Panc1 (cell line): ENCODE measurements around the gene GDF2. TPM values are rescaled to one million over a fixed set of nuclear protein-coding genes. Genes with fewer than 3 reads are reported as not detected.

Experiments used
- ATAC-seq: fragments of 200-7000 bp; cut with Tn5 transposase; 2 replicates; pipeline ENCODE4 v1.9.1; 2020; ENCODE audit warnings: mild to moderate bottlenecking, moderate library complexity
- BruUV-seq: library from RNA; stranded (reverse); fragments of 400-500 nt; replicated peaks from 2 replicates; lab custom pipeline; 2021; lab: Mats Ljungman, UMichigan
- CTCF ChIA-PET: fragments of 300-600 bp; sonication (Branson Sonifier 250); formaldehyde crosslinking; loops from one replicate; lab custom pipeline; 2022; ENCODE audit warnings: antibody characterized with exemption; lab: Charles Lee
- POLR2A ChIA-PET: fragments of 300-600 bp; sonication (Branson Sonifier 250); formaldehyde crosslinking; loops from one replicate; lab custom pipeline; 2022; ENCODE audit warnings: antibody characterized with exemption; lab: Charles Lee
- DNase-seq: peaks from one replicate; pipeline ENCODE4 v3.0.0-alpha.2; 2010; ENCODE audit warnings: low read depth, low spot score
- H3K27ac ChIP-seq: 2 replicates; pipeline ENCODE4 v1.5.1; 2011; ENCODE audit warnings: mild to moderate bottlenecking, low read length, inconsistent platforms
- H3K27me3 ChIP-seq: fragments of 200-500 bp; sonication (Bioruptor generic); 2 replicates; pipeline ENCODE4 v1.6.0; 2014; ENCODE audit warnings: low read length, inconsistent platforms; ENCODE audit not compliant: control insufficient read depth, insufficient read depth
- H3K36me3 ChIP-seq: fragments of 200-500 bp; sonication (Bioruptor generic); 2 replicates; pipeline ENCODE4 v1.5.1; 2014; ENCODE audit warnings: inconsistent platforms, mild to moderate bottlenecking, low read length, moderate library complexity; ENCODE audit not compliant: control insufficient read depth, insufficient read depth
- H3K4me1 ChIP-seq: 2 replicates; pipeline ENCODE4 v1.5.1; 2011; ENCODE audit warnings: inconsistent platforms, mild to moderate bottlenecking, low read length, moderate library complexity; ENCODE audit not compliant: control insufficient read depth, insufficient read depth
- H3K4me3 ChIP-seq, 2 experiments: 2 replicates each; pipeline ENCODE4 v1.5.1; 2011 to 2012; ENCODE audit warnings: low read depth in 2 of 2, low read length in 2 of 2, mild to moderate bottlenecking in 2 of 2, inconsistent platforms in 1 of 2, moderate library complexity in 1 of 2
- H3K9me3 ChIP-seq: fragments of 200-500 bp; sonication (Bioruptor generic); 2 replicates; pipeline ENCODE4 v1.5.1; 2014; ENCODE audit warnings: low read depth, mild to moderate bottlenecking, inconsistent platforms, low read length, moderate library complexity; ENCODE audit not compliant: control insufficient read depth, insufficient read depth
- POLR2AphosphoS5 ChIP-seq: IDR thresholded peaks from 2 replicates; pipeline ENCODE4 v1.6.1; 2012; ENCODE audit warnings: mild to moderate bottlenecking, low read depth, low read length, moderate library complexity
- SIN3A ChIP-seq: IDR thresholded peaks from 2 replicates; pipeline ENCODE4 v1.6.1; 2012; ENCODE audit warnings: low read depth, mild to moderate bottlenecking, low read length, moderate library complexity, borderline replicate concordance; ENCODE audit not compliant: insufficient read depth
- TCF7L2 ChIP-seq: IDR thresholded peaks from 2 replicates; pipeline ENCODE4 v1.6.1; 2011; ENCODE audit warnings: mild to moderate bottlenecking, low read depth, low read length, inconsistent platforms
- in situ Hi-C: cut with HindIII; loops from 2 replicates; pipeline ENCODE4 v1.10.0; 2016; ENCODE audit warnings: low sequenced_read_pairs, low pct_unique_long_range_greater_than_20kb
- intact Hi-C: fragments of 100-400 bp; cut with micrococcal nuclease; formaldehyde crosslinking; loops from one replicate; pipeline ENCODE4 v1.10.0; 2022; ENCODE audit not compliant: unreplicated experiment
- total RNA-seq: library from RNA; stranded (reverse); gene quantifications from one replicate; pipeline ENCODE4 v1.2.1, GENCODE V29; 2021; ENCODE audit not compliant: unreplicated experiment
- TF ChIP-seq, protein P1 (sequence below): fragments of 450-650 bp; IDR thresholded peaks from 2 replicates; pipeline ENCODE4 v1.5.1; 2017; ENCODE audit warnings: mild to moderate bottlenecking
- TF ChIP-seq, protein P2 (sequence below), 2 experiments: IDR thresholded peaks; 2 replicates each; pipeline ENCODE4 v1.6.1; 2011 to 2012; ENCODE audit warnings: low read depth in 2 of 2, control low read depth in 1 of 2, low read length in 1 of 2, mild to moderate bottlenecking in 1 of 2, moderate library complexity in 1 of 2; ENCODE audit not compliant: insufficient read depth in 1 of 2

The GDF2 gene
- total RNA-seq, 1 experiment from 2014 or later: not detected

DNA sequence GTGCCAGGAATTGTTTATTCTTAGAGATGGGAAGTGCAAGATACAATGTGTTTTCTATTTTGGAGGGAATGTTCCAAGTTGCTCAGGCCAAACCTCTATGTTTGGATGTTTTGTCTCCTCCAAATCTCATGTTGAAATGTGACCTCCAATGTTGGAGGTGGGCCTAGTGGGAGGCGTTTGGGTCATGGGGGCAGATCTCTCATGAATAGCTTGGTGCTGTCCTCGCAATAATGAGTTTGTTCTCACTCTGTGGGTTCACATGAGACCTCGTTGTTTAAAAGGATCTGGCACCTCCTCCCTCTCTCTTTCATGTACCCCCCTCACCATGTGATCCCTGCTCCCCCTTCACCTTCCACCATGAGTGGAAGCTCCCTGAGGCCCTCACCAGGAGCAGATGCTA, 30.6 kb upstream of the GDF2 start:
- ChIA-PET CTCF (no interaction called here), POLR2A (no interaction called here)
- BruUV-seq: no TSS peak
- Histone ChIP-seq H3K4me3 (no peak overlapping the region), H3K4me1 (no peaks in the 10 kb centered on the region), H3K9me3 (no peaks in the 10 kb centered on the region), H3K27ac (no peak overlapping the region), H3K27me3 (peaks cover 10% of the 10 kb centered on the region), H3K36me3 (no peaks in the 10 kb centered on the region)
- intact Hi-C loops (no loop called here), in situ Hi-C loops (no loop called here)
- TF ChIP-seq SIN3A (no peak), TCF7L2 (no peak), POLR2AphosphoS5 (no peak)
- TF ChIP-seq, protein P1, sequence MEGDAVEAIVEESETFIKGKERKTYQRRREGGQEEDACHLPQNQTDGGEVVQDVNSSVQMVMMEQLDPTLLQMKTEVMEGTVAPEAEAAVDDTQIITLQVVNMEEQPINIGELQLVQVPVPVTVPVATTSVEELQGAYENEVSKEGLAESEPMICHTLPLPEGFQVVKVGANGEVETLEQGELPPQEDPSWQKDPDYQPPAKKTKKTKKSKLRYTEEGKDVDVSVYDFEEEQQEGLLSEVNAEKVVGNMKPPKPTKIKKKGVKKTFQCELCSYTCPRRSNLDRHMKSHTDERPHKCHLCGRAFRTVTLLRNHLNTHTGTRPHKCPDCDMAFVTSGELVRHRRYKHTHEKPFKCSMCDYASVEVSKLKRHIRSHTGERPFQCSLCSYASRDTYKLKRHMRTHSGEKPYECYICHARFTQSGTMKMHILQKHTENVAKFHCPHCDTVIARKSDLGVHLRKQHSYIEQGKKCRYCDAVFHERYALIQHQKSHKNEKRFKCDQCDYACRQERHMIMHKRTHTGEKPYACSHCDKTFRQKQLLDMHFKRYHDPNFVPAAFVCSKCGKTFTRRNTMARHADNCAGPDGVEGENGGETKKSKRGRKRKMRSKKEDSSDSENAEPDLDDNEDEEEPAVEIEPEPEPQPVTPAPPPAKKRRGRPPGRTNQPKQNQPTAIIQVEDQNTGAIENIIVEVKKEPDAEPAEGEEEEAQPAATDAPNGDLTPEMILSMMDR: no peak
- ATAC-seq (no peak), DNase-seq (no peak)

DNA sequence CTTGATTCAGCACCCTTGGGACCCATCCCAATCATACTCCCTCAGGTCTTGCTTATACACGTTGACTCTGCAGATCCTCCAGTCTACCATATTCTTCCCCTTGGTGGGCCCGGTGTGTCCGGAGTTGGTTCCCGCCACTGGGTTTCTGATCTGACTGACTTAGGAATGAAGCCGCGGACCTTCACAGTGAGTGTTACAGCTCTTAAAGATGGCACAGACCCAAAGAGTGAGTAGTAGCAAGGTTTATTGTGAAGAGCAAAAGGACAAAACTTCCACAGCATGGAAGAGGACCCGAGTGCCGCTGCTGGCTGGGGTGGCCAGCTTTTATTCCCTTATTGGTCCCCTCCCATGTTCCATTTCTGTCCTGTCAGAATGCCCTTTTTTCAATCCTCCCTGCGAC, 28.2 kb upstream of the GDF2 start:
- no peak overlapping the region for H3K27ac ChIP-seq
- ATAC-seq: no peak
- CTCF ChIA-PET: no interaction called here
- in situ Hi-C loops (no loop called here), intact Hi-C loops (no loop called here)
- no peaks in the 10 kb centered on the region for H3K4me1 ChIP-seq
- no peak overlapping the region for H3K4me3 ChIP-seq
- no TSS peak for BruUV-seq
- TF ChIP-seq, protein P2, sequence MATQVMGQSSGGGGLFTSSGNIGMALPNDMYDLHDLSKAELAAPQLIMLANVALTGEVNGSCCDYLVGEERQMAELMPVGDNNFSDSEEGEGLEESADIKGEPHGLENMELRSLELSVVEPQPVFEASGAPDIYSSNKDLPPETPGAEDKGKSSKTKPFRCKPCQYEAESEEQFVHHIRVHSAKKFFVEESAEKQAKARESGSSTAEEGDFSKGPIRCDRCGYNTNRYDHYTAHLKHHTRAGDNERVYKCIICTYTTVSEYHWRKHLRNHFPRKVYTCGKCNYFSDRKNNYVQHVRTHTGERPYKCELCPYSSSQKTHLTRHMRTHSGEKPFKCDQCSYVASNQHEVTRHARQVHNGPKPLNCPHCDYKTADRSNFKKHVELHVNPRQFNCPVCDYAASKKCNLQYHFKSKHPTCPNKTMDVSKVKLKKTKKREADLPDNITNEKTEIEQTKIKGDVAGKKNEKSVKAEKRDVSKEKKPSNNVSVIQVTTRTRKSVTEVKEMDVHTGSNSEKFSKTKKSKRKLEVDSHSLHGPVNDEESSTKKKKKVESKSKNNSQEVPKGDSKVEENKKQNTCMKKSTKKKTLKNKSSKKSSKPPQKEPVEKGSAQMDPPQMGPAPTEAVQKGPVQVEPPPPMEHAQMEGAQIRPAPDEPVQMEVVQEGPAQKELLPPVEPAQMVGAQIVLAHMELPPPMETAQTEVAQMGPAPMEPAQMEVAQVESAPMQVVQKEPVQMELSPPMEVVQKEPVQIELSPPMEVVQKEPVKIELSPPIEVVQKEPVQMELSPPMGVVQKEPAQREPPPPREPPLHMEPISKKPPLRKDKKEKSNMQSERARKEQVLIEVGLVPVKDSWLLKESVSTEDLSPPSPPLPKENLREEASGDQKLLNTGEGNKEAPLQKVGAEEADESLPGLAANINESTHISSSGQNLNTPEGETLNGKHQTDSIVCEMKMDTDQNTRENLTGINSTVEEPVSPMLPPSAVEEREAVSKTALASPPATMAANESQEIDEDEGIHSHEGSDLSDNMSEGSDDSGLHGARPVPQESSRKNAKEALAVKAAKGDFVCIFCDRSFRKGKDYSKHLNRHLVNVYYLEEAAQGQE (IDR thresholded peaks at IDR 0.05; ENCODE audit: insufficient read depth in 1 of 2, low read depth in 2 of 2, low read length in 1 of 2): no peak
- TF ChIP-seq SIN3A: no peak
- TF ChIP-seq, protein P1: no peak
- TF ChIP-seq TCF7L2: no peak
- no peak for TF ChIP-seq POLR2AphosphoS5
- no peak for DNase-seq
- no peaks in the 10 kb centered on the region for H3K36me3 ChIP-seq
- POLR2A ChIA-PET: no interaction called here
- H3K9me3 ChIP-seq: no peaks in the 10 kb centered on the region
- peaks cover 19% of the 10 kb centered on the region for H3K27me3 ChIP-seq

GRCh38 chr10:47294501-47294900, 27.8 kb upstream of the GDF2 start:
- in situ Hi-C loops: no loop called here
- POLR2A ChIA-PET: no interaction called here
- no peak for DNase-seq

More at GRCh38 chr10:47294501-47294900, 27.8 kb upstream of the GDF2 start:
- no peak overlapping the region for H3K27ac ChIP-seq
- TF ChIP-seq, protein P1: no peak
- TF ChIP-seq TCF7L2 (no peak), SIN3A (no peak), POLR2AphosphoS5 (no peak)
- no peak overlapping the region for H3K4me3 ChIP-seq
- peaks cover 24% of the 10 kb centered on the region for H3K27me3 ChIP-seq
- H3K9me3 ChIP-seq: no peaks in the 10 kb centered on the region
- intact Hi-C loops: no loop called here
- H3K36me3 ChIP-seq: no peaks in the 10 kb centered on the region
- ATAC-seq: no peak
- no TSS peak for BruUV-seq
- H3K4me1 ChIP-seq: no peaks in the 10 kb centered on the region
- CTCF ChIA-PET: no interaction called here
